HG02885 (cell line): ENCODE results near the gene PDCD4.
"Not testable (repeated sequence)": the region's sequence is repeated elsewhere in the genome, so short reads cannot be mapped to it uniquely, and the experiment has no call there.

Experiments used
- ATAC-seq: cut with Tn5 transposase; IDR thresholded peaks from one replicate; pipeline ENCODE4 v1.9.1; 2021; ENCODE audit warnings: mild to moderate bottlenecking; ENCODE audit not compliant: unreplicated experiment, poor library complexity

Gene PDCD4

DNA sequence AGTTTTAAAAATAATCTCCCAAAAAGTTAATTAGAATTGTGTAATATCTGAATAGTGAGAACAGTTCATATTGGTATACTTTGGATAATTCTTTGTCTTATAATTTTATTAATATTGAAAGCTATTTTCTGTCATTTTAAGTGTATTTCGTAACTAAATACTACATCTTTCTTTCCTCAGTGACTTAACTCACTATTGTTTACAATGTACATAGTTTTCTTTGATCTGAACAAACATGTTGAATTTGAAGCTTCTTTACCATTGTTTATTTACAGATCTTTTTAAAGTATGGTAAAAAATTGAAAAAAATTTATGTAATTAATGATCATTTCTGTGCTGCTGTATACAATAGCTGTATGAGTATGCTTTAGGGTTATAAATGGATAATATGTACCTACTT, 5.1 kb downstream of the PDCD4 start:
- ATAC-seq: no peak

DNA sequence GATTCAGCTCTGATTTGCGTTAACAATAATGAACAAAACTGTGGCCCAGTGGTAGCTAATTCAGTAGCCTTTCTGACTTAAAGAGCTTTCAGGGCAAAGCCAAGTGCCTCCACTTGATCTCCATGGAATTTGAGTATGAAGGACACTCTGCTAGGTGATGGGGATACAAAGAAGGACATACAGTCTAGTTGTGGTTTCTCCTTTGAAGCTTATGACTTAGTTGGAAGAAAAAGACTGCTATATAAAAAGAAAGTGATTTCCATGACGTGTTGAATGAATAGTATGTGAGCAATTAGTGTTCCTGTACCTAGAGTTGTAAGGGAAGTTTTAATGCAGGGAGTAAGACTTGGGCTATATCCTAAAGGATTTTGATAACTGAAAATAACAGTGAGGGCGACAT, 8.3 kb downstream of the PDCD4 start:
- ATAC-seq: no peak

DNA sequence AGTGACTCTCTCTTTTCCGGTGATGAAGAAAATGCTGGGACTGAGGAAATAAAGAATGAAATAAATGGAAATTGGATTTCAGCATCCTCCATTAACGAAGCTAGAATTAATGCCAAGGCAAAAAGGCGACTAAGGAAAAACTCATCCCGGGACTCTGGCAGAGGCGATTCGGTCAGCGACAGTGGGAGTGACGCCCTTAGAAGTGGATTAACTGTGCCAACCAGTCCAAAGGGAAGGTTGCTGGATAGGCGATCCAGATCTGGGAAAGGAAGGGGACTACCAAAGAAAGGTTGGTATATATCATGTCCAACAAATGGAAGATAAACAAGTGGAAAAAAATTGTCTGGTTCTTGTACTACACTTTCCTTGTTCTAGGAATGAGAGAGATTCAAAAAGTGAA, 9.5 kb downstream of the PDCD4 start:
- no peak for ATAC-seq

DNA sequence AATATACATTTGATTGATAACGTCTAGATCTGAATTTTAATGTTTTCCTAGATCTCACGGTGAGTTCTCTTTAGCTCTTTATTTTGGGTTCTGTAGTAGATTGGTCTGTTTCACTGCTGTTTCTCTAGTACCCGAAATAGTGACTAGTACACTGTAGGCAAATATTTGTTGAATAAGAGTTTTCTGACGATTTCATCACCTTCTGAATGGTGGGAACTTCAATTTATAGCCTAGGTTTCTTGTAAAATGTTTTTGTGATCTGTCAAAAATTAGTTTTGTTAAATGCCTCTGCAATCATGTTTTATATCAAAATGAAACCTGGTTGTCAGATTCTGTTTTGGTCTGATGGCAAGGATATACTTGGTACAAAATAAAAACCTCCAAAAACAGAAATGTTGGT, 10.2 kb downstream of the PDCD4 start:
- no peak for ATAC-seq

DNA sequence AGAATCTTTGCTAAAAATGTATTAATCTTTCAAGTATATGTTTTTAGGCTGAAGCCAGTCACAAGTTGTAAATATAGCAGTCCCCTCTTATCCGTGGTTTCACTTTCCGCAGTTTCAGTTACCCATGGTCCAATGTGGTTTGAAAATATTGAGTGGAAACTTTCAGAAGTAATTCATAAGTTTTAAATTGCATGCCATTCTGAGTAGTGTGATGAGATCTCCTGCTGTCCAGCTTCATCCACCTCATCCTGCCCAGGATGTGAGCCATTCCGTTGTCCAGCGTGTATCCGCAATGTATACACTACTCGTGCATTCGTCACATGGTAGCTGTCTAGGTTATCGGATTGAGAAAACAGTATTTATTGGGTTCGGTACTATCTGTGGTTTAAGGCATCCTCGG, 12.2 kb downstream of the PDCD4 start:
- no peak for ATAC-seq

DNA sequence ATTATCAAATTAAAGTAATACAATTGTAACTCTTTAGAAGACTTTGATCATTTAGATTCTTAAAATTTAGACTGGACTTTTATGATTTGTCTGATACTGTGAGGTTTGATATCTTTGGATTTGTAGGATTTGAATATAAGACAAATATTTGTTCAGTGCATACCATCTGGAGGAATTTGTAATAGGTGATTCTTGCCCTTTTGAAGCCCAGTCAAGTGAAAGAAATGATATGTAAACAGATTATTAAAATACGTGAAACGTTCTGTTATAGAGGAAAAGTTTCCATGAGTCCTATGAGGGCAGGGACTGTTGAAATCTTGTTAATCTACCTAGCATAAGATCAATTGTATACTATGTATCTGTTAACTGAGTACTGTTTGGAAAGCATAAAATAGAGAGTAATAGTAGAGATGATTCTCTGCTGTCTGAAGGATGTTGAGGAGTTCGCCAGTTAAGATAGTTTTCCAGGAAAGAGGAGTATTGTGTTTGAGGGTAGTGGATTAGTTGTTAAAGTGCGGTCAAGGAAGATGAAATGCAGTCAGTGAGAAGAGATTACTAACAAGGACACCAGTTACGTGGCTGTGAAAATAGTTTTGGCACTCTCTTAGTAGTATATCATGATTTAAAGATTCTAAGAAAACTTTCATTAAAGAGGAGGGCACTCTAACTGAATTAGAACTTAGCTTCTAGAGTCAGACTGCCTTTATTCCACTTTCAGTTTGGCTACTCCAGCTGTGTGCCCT, 14.4 kb downstream of the PDCD4 start:
- no peak for ATAC-seq

DNA sequence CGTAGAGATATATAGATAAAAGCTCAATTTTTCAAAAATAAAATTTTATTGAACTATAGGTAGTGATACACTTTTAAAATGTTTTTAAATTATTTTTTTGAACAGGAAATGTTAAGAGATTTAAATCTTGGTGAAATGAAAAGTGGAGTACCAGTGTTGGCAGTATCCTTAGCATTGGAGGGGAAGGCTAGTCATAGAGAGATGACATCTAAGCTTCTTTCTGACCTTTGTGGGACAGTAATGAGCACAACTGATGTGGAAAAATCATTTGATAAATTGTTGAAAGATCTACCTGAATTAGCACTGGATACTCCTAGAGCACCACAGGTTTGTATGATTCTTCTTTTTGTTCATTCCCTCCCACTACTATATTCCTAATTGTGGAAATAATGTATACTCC, 15.8 kb downstream of the PDCD4 start:
- no peak for ATAC-seq

DNA sequence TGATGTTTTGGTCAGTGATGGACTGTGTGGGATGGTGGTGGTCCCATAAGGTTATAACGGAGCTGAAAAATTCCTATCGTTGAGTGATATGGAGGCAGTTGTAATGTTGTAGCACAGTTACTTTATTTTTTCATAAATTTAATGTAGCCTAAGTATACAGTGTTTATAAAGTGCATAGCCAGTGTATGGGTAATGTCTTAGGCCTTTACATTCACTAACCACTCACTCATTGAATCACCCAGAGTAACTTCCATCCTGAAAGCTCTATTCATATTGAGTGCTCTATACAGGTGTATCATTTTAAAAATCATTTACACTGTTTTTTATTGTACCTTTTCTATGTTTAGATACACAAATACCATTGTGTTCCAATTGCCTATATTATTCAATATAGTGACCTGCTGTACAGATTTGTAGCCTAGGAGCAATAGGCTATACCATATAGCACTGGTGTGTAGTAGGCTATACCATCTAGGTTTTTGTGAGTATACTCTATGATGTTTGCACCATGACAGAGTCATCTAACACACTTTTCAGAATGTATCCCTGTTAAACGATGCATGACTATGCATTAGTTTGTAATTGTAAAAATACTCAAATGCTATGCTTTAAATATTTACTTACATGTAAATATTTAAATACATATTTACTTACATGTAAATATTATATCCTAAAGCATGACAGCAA, 21.0 kb downstream of the PDCD4 start:
- no peak for ATAC-seq

DNA sequence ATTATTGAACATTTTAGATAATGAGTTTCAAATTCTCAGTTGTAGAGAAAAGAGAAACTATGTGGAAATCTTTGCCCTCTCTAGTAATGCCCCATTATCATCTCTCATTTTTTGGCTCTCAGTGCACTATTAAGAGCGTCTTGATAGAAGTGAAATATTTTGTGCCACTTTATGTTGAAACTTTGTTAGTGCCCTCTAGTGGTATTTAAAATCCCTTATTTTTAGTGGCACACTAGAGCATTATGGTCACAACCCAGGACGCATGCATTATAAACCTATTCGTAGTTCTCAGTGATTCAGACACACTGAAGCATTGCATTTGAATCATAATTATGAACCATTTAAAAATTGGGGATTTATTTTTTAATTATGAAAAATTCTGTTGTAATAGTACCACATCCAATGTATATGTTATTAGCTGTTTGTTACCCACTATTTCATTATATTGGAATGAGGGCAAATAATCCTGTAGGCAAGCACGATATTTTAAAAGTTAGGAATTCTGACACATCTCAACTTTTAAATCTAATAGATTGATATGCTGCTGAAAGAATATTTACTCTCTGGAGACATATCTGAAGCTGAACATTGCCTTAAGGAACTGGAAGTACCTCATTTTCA, 21.9 kb downstream of the PDCD4 start:
- ATAC-seq: peak; percentile 74

DNA sequence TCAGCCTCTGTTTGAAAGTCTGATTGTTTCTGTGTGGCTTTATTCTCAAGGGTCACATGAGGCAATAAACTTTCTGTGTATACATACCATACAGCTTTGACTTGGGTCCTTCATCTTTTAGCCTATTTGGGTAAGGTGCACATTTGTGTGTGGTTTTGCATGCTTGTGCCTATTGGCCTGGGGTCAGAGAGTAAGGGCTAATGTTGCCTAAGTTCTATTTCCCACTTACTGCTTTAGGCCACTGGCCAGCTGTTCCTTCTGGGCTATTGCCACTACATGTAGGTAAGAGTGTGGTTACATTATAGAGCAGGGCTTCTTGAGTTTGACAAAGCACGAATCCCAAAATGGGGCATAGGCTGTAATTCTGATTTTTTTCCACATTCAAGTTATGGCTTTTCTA, 25.5 kb downstream of the PDCD4 start:
- ATAC-seq: no peak

DNA sequence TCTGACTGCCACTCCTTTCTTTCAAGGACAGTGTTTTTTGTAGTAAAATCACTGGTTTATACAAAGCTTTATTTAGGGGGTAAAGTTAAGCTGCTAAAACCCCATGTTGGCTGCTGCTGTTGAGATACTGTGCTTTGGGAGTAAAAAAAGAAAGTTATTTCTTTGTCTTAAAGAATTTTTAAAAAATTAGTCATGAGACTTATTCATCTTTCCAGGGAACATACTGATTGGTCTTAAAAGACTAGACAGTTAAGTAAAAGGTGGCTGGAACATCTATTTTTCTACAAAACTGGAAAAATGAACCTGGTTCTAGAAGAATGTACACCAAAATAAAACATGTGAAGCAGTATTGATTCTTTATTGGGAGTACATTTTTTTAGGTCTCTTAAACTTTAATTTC, 26.7 kb downstream of the PDCD4 start:
- ATAC-seq: no peak

DNA sequence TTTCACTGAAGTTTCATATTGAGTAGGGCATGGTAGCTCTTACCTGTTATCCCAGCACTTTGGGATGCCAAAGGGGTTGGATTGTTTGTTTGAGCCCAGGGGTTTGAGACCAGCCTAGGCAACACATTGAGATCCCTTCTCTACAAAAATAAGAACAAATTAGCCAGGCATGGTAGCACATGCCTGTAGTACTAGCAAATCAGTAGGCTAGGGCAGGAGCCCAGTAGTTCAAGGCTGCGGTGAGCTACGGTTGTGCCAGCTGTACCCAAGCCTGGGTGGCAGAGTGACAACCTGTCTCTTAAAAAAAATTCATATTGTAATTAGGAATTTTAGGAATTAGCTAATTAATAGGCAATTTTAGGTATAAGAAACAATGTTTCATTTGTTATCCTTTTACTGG, 29.3 kb downstream of the PDCD4 start:
- no peak for ATAC-seq

DNA sequence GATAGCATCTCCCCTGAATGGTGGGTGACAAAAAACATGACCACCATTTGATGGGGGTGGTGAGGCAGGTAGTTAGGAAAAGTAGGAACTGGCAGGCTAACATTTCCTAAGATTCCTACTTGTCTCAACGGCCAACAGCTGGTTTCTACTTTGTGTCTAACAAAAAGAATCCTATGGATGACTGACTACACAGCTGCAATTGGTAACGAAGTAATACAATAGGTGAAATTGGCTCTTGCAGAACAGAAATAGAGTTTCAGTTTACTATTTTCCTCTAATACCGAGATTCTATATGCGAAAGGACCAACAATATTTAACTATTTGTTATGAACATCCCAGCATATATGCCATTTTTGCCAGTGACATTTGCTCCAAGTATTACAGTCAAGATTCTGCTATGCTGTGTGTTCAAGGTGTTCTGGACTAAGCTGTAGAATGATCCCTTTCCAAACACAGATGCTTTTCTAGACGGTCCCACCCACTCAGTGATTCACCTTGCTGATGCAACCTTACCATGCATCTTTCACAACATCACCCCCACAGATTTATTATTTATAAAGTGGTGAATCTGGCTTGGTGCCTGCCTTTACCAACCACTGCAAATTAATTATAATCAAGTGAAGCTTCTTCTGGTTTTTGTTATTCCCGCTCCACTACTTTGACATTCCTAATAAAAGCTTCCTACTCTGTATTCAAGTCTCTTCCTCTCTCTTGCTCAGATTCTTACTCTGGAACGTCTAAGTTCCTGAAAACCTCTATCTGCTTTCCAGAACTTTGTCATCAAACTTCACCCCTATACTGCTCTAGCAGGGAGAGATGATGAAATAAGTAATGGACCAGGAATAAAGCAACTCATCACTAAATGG, 30.5 kb downstream of the PDCD4 start:
- no peak for ATAC-seq

DNA sequence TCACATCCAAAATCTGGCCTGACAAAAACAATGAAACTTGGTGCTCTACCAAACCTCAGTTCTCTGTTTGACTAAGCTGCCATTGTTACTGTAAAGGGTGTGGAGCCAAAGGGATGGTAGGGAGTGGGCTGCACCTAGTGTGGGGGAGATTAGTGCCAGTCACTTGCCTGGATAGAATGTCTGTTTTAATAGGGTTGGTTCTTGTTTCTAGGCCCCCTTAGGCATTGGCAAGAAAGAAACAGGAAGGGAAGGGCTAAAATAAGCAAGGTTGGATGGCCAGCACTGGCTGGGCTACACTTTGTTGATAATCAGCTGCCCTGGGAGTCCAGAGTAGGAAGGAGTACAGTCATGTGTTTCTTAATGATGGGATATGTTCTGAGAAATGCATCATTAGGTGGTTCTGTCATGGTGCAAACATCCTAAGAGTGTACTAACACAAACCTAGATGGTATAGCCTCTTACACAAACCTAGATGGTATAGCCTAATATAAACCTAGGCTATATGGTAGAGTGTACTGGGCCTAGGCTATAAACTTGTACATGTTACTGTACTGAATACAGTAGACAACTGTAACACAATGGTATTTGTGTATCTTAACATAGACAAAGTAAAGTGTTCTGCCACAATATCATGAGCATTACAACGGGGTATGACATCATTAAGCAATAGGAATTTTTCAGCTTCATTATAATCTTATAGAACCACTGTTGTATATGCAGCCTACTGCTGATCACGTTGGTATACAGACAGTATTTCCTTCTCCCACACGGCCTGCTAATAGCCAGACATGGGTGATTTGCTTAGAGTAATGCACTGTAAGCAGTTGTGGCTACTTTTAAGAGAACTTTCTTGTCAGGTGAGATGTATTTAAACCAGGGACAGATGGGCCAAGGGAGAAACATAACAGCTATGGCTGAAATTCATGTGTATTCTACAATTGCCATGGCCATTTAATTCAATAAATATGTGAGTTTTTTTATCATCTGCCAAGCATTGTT, 31.9 kb downstream of the PDCD4 start:
- peak; percentile 64 for ATAC-seq

DNA sequence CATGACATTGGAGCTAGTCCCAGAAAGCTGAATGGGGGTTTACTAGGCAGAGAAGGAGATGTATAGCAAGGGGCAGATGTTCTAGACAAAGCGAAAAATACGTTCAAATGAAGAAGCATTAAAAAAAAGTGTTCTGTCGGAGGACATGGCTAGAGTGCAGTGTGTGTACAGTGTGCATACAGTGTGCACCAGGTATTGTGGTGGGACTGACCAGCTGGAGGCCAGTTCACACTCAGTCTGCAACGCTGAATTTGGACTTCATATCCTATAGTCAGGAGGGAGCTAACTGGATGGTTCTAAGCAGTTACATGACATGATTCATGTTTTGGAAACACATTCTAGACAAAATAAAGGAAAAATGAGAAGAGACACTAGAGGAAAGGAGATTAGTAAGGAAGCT, 38.4 kb downstream of the PDCD4 start:
- ATAC-seq: no peak

DNA sequence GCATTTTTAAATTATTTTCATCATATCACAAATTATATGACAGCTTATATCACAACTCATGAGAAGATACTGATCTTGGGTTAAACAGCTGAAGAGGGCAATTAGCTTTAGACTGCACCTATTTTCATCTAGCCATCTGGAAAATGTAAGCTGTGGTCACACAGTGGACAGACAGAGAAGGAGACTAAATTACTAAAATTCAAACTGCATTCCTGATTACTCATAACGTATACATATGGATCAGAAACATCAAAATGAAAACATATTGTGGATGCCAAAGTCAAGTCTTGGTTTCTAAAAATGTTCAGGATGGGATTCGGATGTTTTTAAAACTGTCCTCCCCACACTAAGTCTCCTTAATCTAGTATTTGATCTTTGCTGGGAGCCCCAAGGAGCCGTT, 40.6 kb downstream of the PDCD4 start:
- no peak for ATAC-seq

DNA sequence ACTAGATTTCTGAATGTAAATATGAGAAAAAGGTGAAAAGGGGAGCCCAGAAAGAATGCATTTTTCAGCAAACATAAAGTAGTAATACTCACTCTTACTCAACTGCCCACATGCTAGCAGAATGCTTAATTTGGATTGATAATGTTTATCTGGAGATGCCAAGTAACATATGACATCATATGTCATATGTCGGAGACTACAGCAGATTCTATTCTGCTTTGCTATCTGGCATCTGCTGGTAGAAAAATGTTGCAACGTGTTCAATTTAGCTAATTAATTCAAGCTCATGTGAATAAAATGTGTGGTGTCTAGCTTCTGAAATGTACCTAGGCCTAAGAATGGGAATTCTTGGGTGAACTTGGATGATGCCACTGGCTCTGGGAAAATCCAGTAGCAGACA, 42.7 kb downstream of the PDCD4 start:
- no peak for ATAC-seq

DNA sequence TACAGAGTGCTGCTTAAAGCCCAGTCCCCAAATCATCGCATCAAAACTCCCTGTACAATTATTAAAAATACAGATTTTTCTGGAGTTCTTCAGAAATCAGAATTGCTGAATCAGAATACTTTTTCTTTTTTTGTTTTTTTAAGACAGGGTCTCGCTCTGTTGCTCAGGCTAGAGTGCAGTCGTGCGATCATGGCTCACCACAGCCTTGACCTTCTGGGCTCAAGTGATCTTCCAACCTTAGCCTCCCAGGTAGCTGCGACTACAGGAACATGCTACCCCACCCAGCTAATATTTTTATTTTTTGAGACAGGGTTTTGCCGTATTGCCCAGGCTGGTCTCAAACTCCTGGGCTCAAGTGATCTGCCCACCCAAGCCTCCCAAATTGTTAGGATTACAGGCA, 43.3 kb downstream of the PDCD4 start:
- ATAC-seq: no peak

DNA sequence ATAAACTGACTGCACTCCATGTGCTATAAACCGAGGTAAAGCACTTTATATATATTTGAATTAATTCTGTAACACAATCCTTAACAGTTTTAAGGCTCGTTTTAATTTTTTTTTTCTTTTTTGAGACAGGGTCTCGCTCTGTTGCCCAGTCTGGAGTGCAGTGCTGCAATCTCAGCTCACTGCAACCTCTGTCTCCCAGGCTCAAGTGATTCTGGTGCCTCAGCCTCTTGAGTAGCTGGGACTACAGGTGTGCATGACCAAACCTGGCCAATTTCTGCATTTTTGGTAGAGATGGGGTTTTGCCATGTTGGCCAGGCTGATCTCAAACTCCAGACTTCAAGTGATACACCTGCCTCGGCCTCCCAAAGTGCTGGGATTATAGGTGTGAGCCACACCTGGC, 43.9 kb downstream of the PDCD4 start:
- ATAC-seq: not testable (repeated sequence)
